ENCODE data around the gene DNM3.

DNM3 gene

GRCh38 chr1:171948511-171948910, 107.2 kb downstream of the DNM3 start:
- no peaks in the 10 kb centered on the region for H3K79me2 ChIP-seq (ENCODE audit: control insufficient read depth, low read length)
- H3K27ac ChIP-seq (ENCODE audit: low read depth, low read length): no peak overlapping the region
- no peaks in the 10 kb centered on the region for H3K4me1 ChIP-seq (ENCODE audit: control insufficient read depth, low read length)
- no peak overlapping the region for H3K4me3 ChIP-seq (ENCODE audit: low read length)
- H3K27me3 ChIP-seq (ENCODE audit: control insufficient read depth, low read length): no peaks in the 10 kb centered on the region
- no peak for TF ChIP-seq CTCF (IDR thresholded peaks at IDR 0.05; ENCODE audit: low read depth, low read length, poor library complexity, severe bottlenecking)
- no peak for TF ChIP-seq EZH2phosphoT487 (IDR thresholded peaks at IDR 0.05; ENCODE audit: borderline replicate concordance, low read length)
- no peaks in the 10 kb centered on the region for H3K9me3 ChIP-seq (ENCODE audit: control insufficient read depth, insufficient read depth, low read length)
- no peak overlapping the region for H3K4me2 ChIP-seq (ENCODE audit: low read length)
- no peaks in the 10 kb centered on the region for H3K36me3 ChIP-seq (ENCODE audit: control insufficient read depth, low read length)
- H3K9me2 ChIP-seq (replicated peaks; ENCODE audit: control insufficient read depth, low read length): no peaks in the 10 kb centered on the region
- H3F3A ChIP-seq (ENCODE audit: control insufficient read depth, insufficient read depth): no peaks in the 10 kb centered on the region
- no peaks in the 10 kb centered on the region for H4K20me1 ChIP-seq (ENCODE audit: control insufficient read depth, insufficient read depth, low read depth, low read length)

GRCh38 chr1:171949316-171949715, 108.0 kb downstream of the DNM3 start:
- no peaks in the 10 kb centered on the region for H4K20me1 ChIP-seq (ENCODE audit: control insufficient read depth, insufficient read depth, low read depth, low read length)

GRCh38 chr1:171953835-171954234, 112.5 kb downstream of the DNM3 start:
- no peaks in the 10 kb centered on the region for H3K9me3 ChIP-seq (ENCODE audit: control insufficient read depth, insufficient read depth, low read length)
- no peaks in the 10 kb centered on the region for H3K4me1 ChIP-seq (ENCODE audit: control insufficient read depth, low read length)
- no peaks in the 10 kb centered on the region for H3K36me3 ChIP-seq (ENCODE audit: control insufficient read depth, low read length)
- H3K9me2 ChIP-seq (replicated peaks; ENCODE audit: control insufficient read depth, low read length): no peaks in the 10 kb centered on the region
- TF ChIP-seq CTCF (IDR thresholded peaks at IDR 0.05; ENCODE audit: low read depth, low read length, poor library complexity, severe bottlenecking) (no peak), EZH2phosphoT487 (IDR thresholded peaks at IDR 0.05; ENCODE audit: borderline replicate concordance, low read length) (no peak)
- no peak overlapping the region for H3K27ac ChIP-seq (ENCODE audit: low read depth, low read length)
- no peaks in the 10 kb centered on the region for H3F3A ChIP-seq (ENCODE audit: control insufficient read depth, insufficient read depth)
- H3K4me3 ChIP-seq (ENCODE audit: low read length): no peak overlapping the region
- no peak overlapping the region for H3K4me2 ChIP-seq (ENCODE audit: low read length)
- H3K79me2 ChIP-seq (ENCODE audit: control insufficient read depth, low read length): no peaks in the 10 kb centered on the region
- no peaks in the 10 kb centered on the region for H3K27me3 ChIP-seq (ENCODE audit: control insufficient read depth, low read length)
- no peaks in the 10 kb centered on the region for H4K20me1 ChIP-seq (ENCODE audit: control insufficient read depth, insufficient read depth, low read depth, low read length)

More at GRCh38 chr1:171949316-171949715, 108.0 kb downstream of the DNM3 start:
- Histone ChIP-seq H3K9me2 (replicated peaks; ENCODE audit: control insufficient read depth, low read length) (no peaks in the 10 kb centered on the region), H3K4me3 (ENCODE audit: low read length) (no peak overlapping the region), H3K4me2 (ENCODE audit: low read length) (no peak overlapping the region), H3K79me2 (ENCODE audit: control insufficient read depth, low read length) (no peaks in the 10 kb centered on the region), H3K27ac (ENCODE audit: low read depth, low read length) (no peak overlapping the region), H3F3A (ENCODE audit: control insufficient read depth, insufficient read depth) (no peaks in the 10 kb centered on the region), H3K9me3 (ENCODE audit: control insufficient read depth, insufficient read depth, low read length) (no peaks in the 10 kb centered on the region), H3K27me3 (ENCODE audit: control insufficient read depth, low read length) (no peaks in the 10 kb centered on the region), H3K36me3 (ENCODE audit: control insufficient read depth, low read length) (no peaks in the 10 kb centered on the region), H3K4me1 (ENCODE audit: control insufficient read depth, low read length) (no peaks in the 10 kb centered on the region)
- no peak for TF ChIP-seq CTCF (IDR thresholded peaks at IDR 0.05; ENCODE audit: low read depth, low read length, poor library complexity, severe bottlenecking)
- TF ChIP-seq EZH2phosphoT487 (IDR thresholded peaks at IDR 0.05; ENCODE audit: borderline replicate concordance, low read length): no peak

- no peaks in the 10 kb centered on the region for H3K79me2 ChIP-seq (ENCODE audit: control insufficient read depth, low read length)
- H3F3A ChIP-seq (ENCODE audit: control insufficient read depth, insufficient read depth): no peaks in the 10 kb centered on the region
- H3K36me3 ChIP-seq (ENCODE audit: control insufficient read depth, low read length): no peaks in the 10 kb centered on the region
- H4K20me1 ChIP-seq (ENCODE audit: control insufficient read depth, insufficient read depth, low read depth, low read length): no peaks in the 10 kb centered on the region
- no peaks in the 10 kb centered on the region for H3K4me1 ChIP-seq (ENCODE audit: control insufficient read depth, low read length)
- TF ChIP-seq CTCF (IDR thresholded peaks at IDR 0.05; ENCODE audit: low read depth, low read length, poor library complexity, severe bottlenecking) (no peak), EZH2phosphoT487 (IDR thresholded peaks at IDR 0.05; ENCODE audit: borderline replicate concordance, low read length) (no peak)
- H3K4me2 ChIP-seq (ENCODE audit: low read length): no peak overlapping the region
- no peak overlapping the region for H3K4me3 ChIP-seq (ENCODE audit: low read length)
- H3K9me3 ChIP-seq (ENCODE audit: control insufficient read depth, insufficient read depth, low read length): no peaks in the 10 kb centered on the region
- H3K27me3 ChIP-seq (ENCODE audit: control insufficient read depth, low read length): no peaks in the 10 kb centered on the region
- no peak overlapping the region for H3K27ac ChIP-seq (ENCODE audit: low read depth, low read length)
- no peaks in the 10 kb centered on the region for H3K9me2 ChIP-seq (replicated peaks; ENCODE audit: control insufficient read depth, low read length)
These were observed 113.1 kb downstream of the DNM3 start for GRCh38 chr1:171954361-171954760.

Data from DOHH2 (cell line).